H1 (cell line): ENCODE results near the gene TBC1D9B. TPM values are rescaled to one million over a fixed set of nuclear protein-coding genes. Genes with fewer than 3 reads are reported as not detected.

Experiments used
- CTCF ChIA-PET: fragments of 300-600 bp; sonication (Branson Sonifier 250); formaldehyde crosslinking; loops from one replicate; lab custom pipeline; 2021; ENCODE audit not compliant: partially characterized antibody; lab: Charles Lee
- POLR2A ChIA-PET: fragments of 300-600 bp; sonication (Branson Sonifier 250); formaldehyde crosslinking; loops from one replicate; lab custom pipeline; 2021; ENCODE audit warnings: inconsistent platforms; ENCODE audit not compliant: partially characterized antibody; lab: Charles Lee
- DNase-seq, 2 experiments: peaks; one replicate each; pipeline versions ENCODE4 v3.0.0 to v3.0.0-alpha.2; 2010 to 2022; ENCODE audit warnings: low spot score in 2 of 2, low read depth in 1 of 2, mixed read lengths in 1 of 2
- FAIRE-seq: peaks from 2 replicates; lab custom pipeline; 2011; peaks lifted over from hg19 to GRCh38; lab: Jason Lieb, UNC
- H2AFZ ChIP-seq: 2 replicates; pipeline ENCODE4 v1.8.1; 2012; ENCODE audit warnings: low read length, inconsistent platforms
- H2AK5ac ChIP-seq: 2 replicates; pipeline ENCODE4 v1.6.1; 2013; ENCODE audit warnings: low read depth, low read length
- H2BK120ac ChIP-seq: replicated peaks from 2 replicates; pipeline ENCODE3; 2013; ENCODE audit warnings: low read depth, low read length, inconsistent platforms
- H2BK12ac ChIP-seq: 2 replicates; pipeline ENCODE4 v1.6.1; 2013; ENCODE audit warnings: low read depth, low read length
- H2BK15ac ChIP-seq: 2 replicates; pipeline ENCODE4 v1.6.1; 2013; ENCODE audit warnings: low read length
- H2BK20ac ChIP-seq: 2 replicates; pipeline ENCODE4 v1.6.1; 2013; ENCODE audit warnings: low read length
- H2BK5ac ChIP-seq: 2 replicates; pipeline ENCODE4 v1.6.1; 2013; ENCODE audit warnings: low read depth, low read length
- H3K14ac ChIP-seq: 2 replicates; pipeline ENCODE4 v1.6.1; 2013; ENCODE audit warnings: inconsistent platforms; ENCODE audit not compliant: insufficient read length
- H3K18ac ChIP-seq: 2 replicates; pipeline ENCODE4 v1.6.1; 2013; ENCODE audit warnings: low read length; ENCODE audit errors: extremely low read depth
- H3K23ac ChIP-seq: 2 replicates; pipeline ENCODE4 v1.6.1; 2013; ENCODE audit warnings: inconsistent platforms; ENCODE audit not compliant: insufficient read length
- H3K23me2 ChIP-seq: 2 replicates; pipeline ENCODE4 v1.6.1; 2013; ENCODE audit warnings: low read depth, low read length
- H3K27ac ChIP-seq: 2 replicates; pipeline ENCODE4 v1.6.1; 2011; ENCODE audit warnings: low read depth, low read length, inconsistent platforms
- H3K27me3 ChIP-seq, 4 experiments: replicated peaks in 1 of 4; 1 replicate in 1 of 4; 2 replicates in 3 of 4; pipeline versions ENCODE4 v1.6.1 to v1.8.1; 2011 to 2013; ENCODE audit warnings: low read length in 3 of 4, mild to moderate bottlenecking in 3 of 4, inconsistent platforms in 2 of 4, mixed read lengths in 2 of 4, moderate library complexity in 1 of 4; ENCODE audit not compliant: control insufficient read depth in 3 of 4, insufficient read depth in 3 of 4; ENCODE audit errors: extremely low read depth in 1 of 4
- H3K36me3 ChIP-seq, 4 experiments: 2 replicates each; pipeline versions ENCODE4 v1.6.1 to v1.8.1; 2011 to 2013; ENCODE audit warnings: mild to moderate bottlenecking in 4 of 4, low read length in 3 of 4, moderate library complexity in 2 of 4, control low read depth in 1 of 4, inconsistent platforms in 1 of 4; ENCODE audit not compliant: insufficient read depth in 4 of 4, control insufficient read depth in 2 of 4
- H3K4ac ChIP-seq: replicated peaks from 2 replicates; pipeline ENCODE3; 2013; ENCODE audit warnings: low read length, low read depth, mixed read lengths, inconsistent platforms; ENCODE audit not compliant: insufficient read length
- H3K4me1 ChIP-seq, 4 experiments: replicated peaks in 1 of 4; 1 replicate in 1 of 4; 2 replicates in 3 of 4; pipeline versions ENCODE4 v1.6.1 to v1.8.1; 2011 to 2013; ENCODE audit warnings: low read length in 3 of 4, inconsistent platforms in 2 of 4, mixed read lengths in 1 of 4; ENCODE audit not compliant: insufficient read depth in 4 of 4, control insufficient read depth in 3 of 4
- H3K4me2 ChIP-seq, 2 experiments: 2 replicates each; pipeline versions ENCODE4 v1.6.1 to v1.8.1; 2011 to 2013; ENCODE audit warnings: low read depth in 2 of 2, low read length in 2 of 2, control low read depth in 1 of 2, inconsistent platforms in 1 of 2, mild to moderate bottlenecking in 1 of 2; ENCODE audit not compliant: insufficient read depth in 1 of 2
- H3K4me3 ChIP-seq, 4 experiments: fragments of 200-600, 300-600 bp in 1 of 4; sonication (generic), shearing (Covaris generic), sonication (Bioruptor Twin) in 1 of 4; 2 replicates each; pipeline versions ENCODE4 v1.5.1 to v1.8.1; 2011 to 2016; ENCODE audit warnings: low read length in 4 of 4, low read depth in 3 of 4, control low read depth in 2 of 4, inconsistent platforms in 2 of 4, mild to moderate bottlenecking in 2 of 4, mixed read lengths in 1 of 4, moderate library complexity in 1 of 4; ENCODE audit not compliant: insufficient read depth in 2 of 4; ENCODE audit errors: extremely low read depth in 1 of 4
- H3K56ac ChIP-seq: replicated peaks from 2 replicates; pipeline ENCODE3; 2013; ENCODE audit warnings: low read depth, mild to moderate bottlenecking, mixed read lengths, low read length, inconsistent platforms; ENCODE audit not compliant: insufficient read length
- H3K79me1 ChIP-seq: 2 replicates; pipeline ENCODE4 v1.6.1; 2013; ENCODE audit warnings: low read depth, low read length, control low read depth
- H3K79me2 ChIP-seq, 2 experiments: 2 replicates each; pipeline versions ENCODE4 v1.6.1 to v1.8.1; 2012 to 2013; ENCODE audit warnings: low read length in 2 of 2, mild to moderate bottlenecking in 2 of 2, inconsistent platforms in 1 of 2; ENCODE audit not compliant: insufficient read depth in 2 of 2, control insufficient read depth in 1 of 2
- H3K9ac ChIP-seq, 4 experiments: replicated peaks in 1 of 4; 1 replicate in 1 of 4; 2 replicates in 3 of 4; pipeline versions ENCODE4 v1.6.1 to v1.8.1; 2011 to 2013; ENCODE audit warnings: low read depth in 3 of 4, low read length in 3 of 4, control low read depth in 2 of 4, mild to moderate bottlenecking in 2 of 4, moderate library complexity in 2 of 4, inconsistent platforms in 1 of 4; ENCODE audit errors: extremely low read depth in 1 of 4
- H3K9me3 ChIP-seq, 2 experiments: 2 replicates each; pipeline versions ENCODE4 v1.6.1 to v1.8.1; 2012 to 2013; ENCODE audit warnings: mild to moderate bottlenecking in 2 of 2, moderate library complexity in 2 of 2, control low read depth in 1 of 2, inconsistent platforms in 1 of 2, low read depth in 1 of 2, low read length in 1 of 2, mixed read lengths in 1 of 2; ENCODE audit not compliant: insufficient read depth in 2 of 2
- H4K20me1 ChIP-seq, 2 experiments: replicated peaks in 1 of 2; 2 replicates each; pipeline versions ENCODE3 to v1.8.1; 2011 to 2013; ENCODE audit warnings: inconsistent platforms in 2 of 2, low read length in 2 of 2, mild to moderate bottlenecking in 1 of 2; ENCODE audit not compliant: insufficient read depth in 2 of 2, control insufficient read depth in 1 of 2
- H4K5ac ChIP-seq: 2 replicates; pipeline ENCODE4 v1.6.1; 2013; ENCODE audit warnings: low read length, low read depth, mixed read lengths, inconsistent platforms; ENCODE audit not compliant: insufficient read length
- H4K8ac ChIP-seq: 2 replicates; pipeline ENCODE4 v1.8.0; 2013; ENCODE audit warnings: mild to moderate bottlenecking, moderate library complexity, low read length, inconsistent platforms; ENCODE audit not compliant: insufficient read depth; ENCODE audit errors: extremely low read depth
- H4K91ac ChIP-seq: replicated peaks from 2 replicates; pipeline ENCODE3; 2013; ENCODE audit warnings: low read length, mixed read lengths, inconsistent platforms; ENCODE audit not compliant: insufficient read length
- CREB1 ChIP-seq: IDR thresholded peaks from 2 replicates; pipeline ENCODE4 v1.6.1; 2012; ENCODE audit warnings: inconsistent platforms
- FOSL1 ChIP-seq: IDR thresholded peaks from 2 replicates; pipeline ENCODE4 v1.6.1; 2011; ENCODE audit warnings: mild to moderate bottlenecking, low read depth, low read length, moderate library complexity; ENCODE audit not compliant: insufficient read depth
- NRF1 ChIP-seq: IDR thresholded peaks from 2 replicates; pipeline ENCODE4 v1.6.1; 2011; ENCODE audit warnings: mild to moderate bottlenecking, low read depth, low read length, improper control_type of control experiment
- POLR2AphosphoS5 ChIP-seq: IDR thresholded peaks from 2 replicates; pipeline ENCODE4 v1.6.1; 2011; ENCODE audit warnings: low read depth, low read length
- SIX5 ChIP-seq: IDR thresholded peaks from 2 replicates; pipeline ENCODE4 v1.6.1; 2011; ENCODE audit warnings: mild to moderate bottlenecking, low read depth, low read length
- SP2 ChIP-seq: IDR thresholded peaks from 2 replicates; pipeline ENCODE4 v1.6.1; 2012; ENCODE audit warnings: mild to moderate bottlenecking, low read length, inconsistent platforms
- TBP ChIP-seq: IDR thresholded peaks from 2 replicates; pipeline ENCODE4 v1.6.1; 2011; ENCODE audit warnings: low read depth, low read length, improper control_type of control experiment
- WGBS, 2 experiments: shearing (Covaris generic) in 1 of 2; methylation state at CpG; one replicate each; pipeline versions ENCODE4 v1.1.6 to v1.1.7; 2013 to 2015; ENCODE audit warnings: low lambda C conversion rate in 2 of 2, mixed read lengths in 2 of 2, inconsistent platforms in 1 of 2, low coverage in 1 of 2, missing lambda C conversion rate in 1 of 2; ENCODE audit not compliant: insufficient replicate concordance in 2 of 2, insufficient coverage in 1 of 2, insufficient read length in 1 of 2; ENCODE audit errors: extremely low coverage in 1 of 2, missing lambda C conversion rate in 1 of 2; 5-methylcytosine and 5-hydroxymethylcytosine counted together
- polyA plus RNA-seq, 7 experiments: library from polyadenylated mRNA; depleted of rRNA in 3 of 7; stranded (reverse) in 5 of 7; unstranded in 2 of 7; fragments of >200 nt in 5 of 7; fragments of 200-250 nt in 2 of 7; gene quantifications; 1 replicate in 5 of 7; 2 replicates in 1 of 7; 4 replicates in 1 of 7; pipeline versions ENCODE4 v1.2.1 to v1.2.3, GENCODE V29; 2011 to 2013; ENCODE audit warnings: missing spikeins in 2 of 7, mixed read lengths in 2 of 7
- total RNA-seq: library from RNA; stranded (reverse); fragmentation: NEBNext Ultra II Directional; extraction: Animal tissue kit (Norgen Biotek cat#: 25700); gene quantifications from 2 replicates; pipeline ENCODE4 v1.2.1, GENCODE V29; 2021

Gene TBC1D9B
- total and polyA plus RNA-seq, 2 of the 8 experiments (the other 6 are each of a cell fraction or from before 2014, with no cell fraction given): 33.6 to 57.1 TPM

GRCh38 chr5:179867476-179867875 lies 40.2 kb downstream of the TBC1D9B start:
- H3K79me2 ChIP-seq: no peaks in the 10 kb centered on the region
- H2BK5ac ChIP-seq: peak overlapping the region; percentile 30; the same call in 1 of the 2 replicates
- ChIA-PET CTCF (interaction anchor here (1.0 to 8.0 kb wide), 8 partner anchors 11 to 48 kb away, joined by 3 to 67 read pairs (median 5); partner anchors contain the start of genes MRNIP and TBC1D9B), POLR2A (interaction anchor here (0.5 to 1.5 kb wide), 4 partner anchors 7 to 505 kb away, joined by 3 to 6 read pairs (median 4); no protein-coding TSS in a partner anchor)
- no peak overlapping the region; the same call in 1 of the 2 replicates for H3K18ac ChIP-seq
- no peaks in the 10 kb centered on the region for H3K27me3 ChIP-seq
- H3K36me3 ChIP-seq: peaks cover 3 to 25% (median 11%) of the 10 kb centered on the region in 4 experiments; a peak in 6 of 8 replicates
- H4K8ac ChIP-seq: no peak overlapping the region
- 84% methylated on average over 11 of the region's 11 CpGs; no CpG with 5 or more reads in 1 of the 2 experiments for WGBS, 2 experiments
- no peak overlapping the region for H3K4me3 ChIP-seq
- no peak for FAIRE-seq
- no peak overlapping the region for H2BK20ac ChIP-seq
- H2BK15ac ChIP-seq: no peak overlapping the region
- no peak overlapping the region for H3K56ac ChIP-seq
- no peaks in the 10 kb centered on the region for H3K23me2 ChIP-seq
- no peak overlapping the region for H3K27ac ChIP-seq
- H4K20me1 ChIP-seq: peaks cover 0 to 5% of the 10 kb centered on the region in 2 experiments
- no peak overlapping the region for H3K14ac ChIP-seq
- no peak overlapping the region for H3K23ac ChIP-seq
- no peak overlapping the region for H3K9ac ChIP-seq
- DNase-seq: no peak
- H3K4ac ChIP-seq: no peak overlapping the region
- no peak overlapping the region for H4K5ac ChIP-seq
- no peak overlapping the region for H2BK12ac ChIP-seq
- H2AFZ ChIP-seq: no peak overlapping the region
- no peaks in the 10 kb centered on the region for H3K79me1 ChIP-seq
- no peaks in the 10 kb centered on the region; a peak in 1 of 7 replicates for H3K4me1 ChIP-seq
- H3K4me2 ChIP-seq: no peak overlapping the region
- no peak overlapping the region for H4K91ac ChIP-seq
- H2BK120ac ChIP-seq: no peak overlapping the region
- 0 out of 4 replicates have a peak, but pooled peaks cover 0 to under 1% of the 10 kb centered on the region in 2 experiments for H3K9me3 ChIP-seq
- TF ChIP-seq CREB1 (no peak), SIX5 (no peak), SP2 (no peak), POLR2AphosphoS5 (no peak), NRF1 (no peak), TBP (no peak), FOSL1 (no peak)
- TF ChIP-seq, all 59 proteins: peak for 0
- H2AK5ac ChIP-seq: no peak overlapping the region
